Neural cell (in vitro differentiated cells): ENCODE results near the gene BRICD5.

ENCODE experiments used
- EP300 ChIP-seq: fragments of 450-650 bp; conservative IDR thresholded peaks from 2 replicates; pipeline ENCODE4 v1.6.1; 2014; ENCODE audit warnings: antibody characterized with exemption, mild to moderate bottlenecking, moderate library complexity; ENCODE audit not compliant: poor library complexity, severe bottlenecking
- EZH2 ChIP-seq: fragments of 200-600, 300-800 bp; shearing (Covaris generic), sonication (generic); IDR thresholded peaks from 2 replicates; pipeline ENCODE4 v1.6.1; 2014; ENCODE audit warnings: antibody characterized with exemption, low read length, borderline replicate concordance, mild to moderate bottlenecking; ENCODE audit not compliant: insufficient read depth, poor library complexity, severe bottlenecking
- MXI1 ChIP-seq: fragments of 450-650 bp; conservative IDR thresholded peaks from 2 replicates; pipeline ENCODE4 v1.6.1; 2014; ENCODE audit warnings: antibody characterized with exemption, mild to moderate bottlenecking; ENCODE audit not compliant: poor library complexity, severe bottlenecking
- POLR2AphosphoS5 ChIP-seq: IDR thresholded peaks from 2 replicates; pipeline ENCODE4 v1.6.1; 2012
- RAD21 ChIP-seq: fragments of 450-650 bp; conservative IDR thresholded peaks from 2 replicates; pipeline ENCODE4 v1.6.1; 2014; ENCODE audit warnings: antibody characterized with exemption, mild to moderate bottlenecking, moderate library complexity
- SMC3 ChIP-seq: fragments of 450-650 bp; conservative IDR thresholded peaks from 2 replicates; pipeline ENCODE4 v1.6.1; 2014; ENCODE audit warnings: antibody characterized with exemption, mild to moderate bottlenecking, moderate library complexity; ENCODE audit not compliant: poor library complexity
- TAF1 ChIP-seq: IDR thresholded peaks from 2 replicates; pipeline ENCODE4 v1.6.1; 2012; ENCODE audit warnings: low read depth
- TF ChIP-seq, protein P1 (sequence below): fragments of 450-650 bp; IDR thresholded peaks from 2 replicates; pipeline ENCODE4 v1.5.1; 2014; ENCODE audit warnings: antibody characterized with exemption, mild to moderate bottlenecking, moderate library complexity; ENCODE audit not compliant: poor library complexity, severe bottlenecking
- TF ChIP-seq, protein P2 (sequence below): IDR thresholded peaks from 2 replicates; pipeline ENCODE4 v1.6.1; 2012; ENCODE audit warnings: borderline replicate concordance

DNA sequence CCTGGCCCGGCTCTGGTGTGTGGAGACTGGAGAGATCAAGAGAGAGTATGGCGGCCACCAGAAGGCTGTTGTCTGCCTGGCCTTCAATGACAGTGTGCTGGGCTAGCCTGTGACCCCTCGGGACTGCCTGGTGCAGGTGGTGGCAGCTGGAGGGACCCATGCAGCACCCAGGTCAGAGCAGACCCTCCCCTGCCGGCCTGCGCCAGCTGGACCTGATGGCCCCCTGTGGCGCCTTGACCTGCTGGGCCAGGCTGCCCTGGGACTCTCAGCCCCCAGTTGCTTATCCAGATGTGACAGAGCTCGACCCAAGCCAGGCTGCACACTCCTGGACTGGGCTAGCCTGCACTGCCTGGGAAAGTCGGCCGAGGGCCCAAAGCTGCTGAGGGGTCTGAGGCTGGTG, 1.9 kb downstream of the BRICD5 start:
- TF ChIP-seq, protein P1, sequence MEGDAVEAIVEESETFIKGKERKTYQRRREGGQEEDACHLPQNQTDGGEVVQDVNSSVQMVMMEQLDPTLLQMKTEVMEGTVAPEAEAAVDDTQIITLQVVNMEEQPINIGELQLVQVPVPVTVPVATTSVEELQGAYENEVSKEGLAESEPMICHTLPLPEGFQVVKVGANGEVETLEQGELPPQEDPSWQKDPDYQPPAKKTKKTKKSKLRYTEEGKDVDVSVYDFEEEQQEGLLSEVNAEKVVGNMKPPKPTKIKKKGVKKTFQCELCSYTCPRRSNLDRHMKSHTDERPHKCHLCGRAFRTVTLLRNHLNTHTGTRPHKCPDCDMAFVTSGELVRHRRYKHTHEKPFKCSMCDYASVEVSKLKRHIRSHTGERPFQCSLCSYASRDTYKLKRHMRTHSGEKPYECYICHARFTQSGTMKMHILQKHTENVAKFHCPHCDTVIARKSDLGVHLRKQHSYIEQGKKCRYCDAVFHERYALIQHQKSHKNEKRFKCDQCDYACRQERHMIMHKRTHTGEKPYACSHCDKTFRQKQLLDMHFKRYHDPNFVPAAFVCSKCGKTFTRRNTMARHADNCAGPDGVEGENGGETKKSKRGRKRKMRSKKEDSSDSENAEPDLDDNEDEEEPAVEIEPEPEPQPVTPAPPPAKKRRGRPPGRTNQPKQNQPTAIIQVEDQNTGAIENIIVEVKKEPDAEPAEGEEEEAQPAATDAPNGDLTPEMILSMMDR = no peak
- no peak for TF ChIP-seq EZH2
- no peak for TF ChIP-seq POLR2AphosphoS5
- no peak for TF ChIP-seq TAF1
- no peak for TF ChIP-seq MXI1
- TF ChIP-seq SMC3 = no peak
- TF ChIP-seq RAD21 = no peak
- TF ChIP-seq, protein P2, sequence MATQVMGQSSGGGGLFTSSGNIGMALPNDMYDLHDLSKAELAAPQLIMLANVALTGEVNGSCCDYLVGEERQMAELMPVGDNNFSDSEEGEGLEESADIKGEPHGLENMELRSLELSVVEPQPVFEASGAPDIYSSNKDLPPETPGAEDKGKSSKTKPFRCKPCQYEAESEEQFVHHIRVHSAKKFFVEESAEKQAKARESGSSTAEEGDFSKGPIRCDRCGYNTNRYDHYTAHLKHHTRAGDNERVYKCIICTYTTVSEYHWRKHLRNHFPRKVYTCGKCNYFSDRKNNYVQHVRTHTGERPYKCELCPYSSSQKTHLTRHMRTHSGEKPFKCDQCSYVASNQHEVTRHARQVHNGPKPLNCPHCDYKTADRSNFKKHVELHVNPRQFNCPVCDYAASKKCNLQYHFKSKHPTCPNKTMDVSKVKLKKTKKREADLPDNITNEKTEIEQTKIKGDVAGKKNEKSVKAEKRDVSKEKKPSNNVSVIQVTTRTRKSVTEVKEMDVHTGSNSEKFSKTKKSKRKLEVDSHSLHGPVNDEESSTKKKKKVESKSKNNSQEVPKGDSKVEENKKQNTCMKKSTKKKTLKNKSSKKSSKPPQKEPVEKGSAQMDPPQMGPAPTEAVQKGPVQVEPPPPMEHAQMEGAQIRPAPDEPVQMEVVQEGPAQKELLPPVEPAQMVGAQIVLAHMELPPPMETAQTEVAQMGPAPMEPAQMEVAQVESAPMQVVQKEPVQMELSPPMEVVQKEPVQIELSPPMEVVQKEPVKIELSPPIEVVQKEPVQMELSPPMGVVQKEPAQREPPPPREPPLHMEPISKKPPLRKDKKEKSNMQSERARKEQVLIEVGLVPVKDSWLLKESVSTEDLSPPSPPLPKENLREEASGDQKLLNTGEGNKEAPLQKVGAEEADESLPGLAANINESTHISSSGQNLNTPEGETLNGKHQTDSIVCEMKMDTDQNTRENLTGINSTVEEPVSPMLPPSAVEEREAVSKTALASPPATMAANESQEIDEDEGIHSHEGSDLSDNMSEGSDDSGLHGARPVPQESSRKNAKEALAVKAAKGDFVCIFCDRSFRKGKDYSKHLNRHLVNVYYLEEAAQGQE = no peak
- TF ChIP-seq EP300 = no peak
